Measurements from ENCODE around the gene USP20.

USP20 gene

DNA sequence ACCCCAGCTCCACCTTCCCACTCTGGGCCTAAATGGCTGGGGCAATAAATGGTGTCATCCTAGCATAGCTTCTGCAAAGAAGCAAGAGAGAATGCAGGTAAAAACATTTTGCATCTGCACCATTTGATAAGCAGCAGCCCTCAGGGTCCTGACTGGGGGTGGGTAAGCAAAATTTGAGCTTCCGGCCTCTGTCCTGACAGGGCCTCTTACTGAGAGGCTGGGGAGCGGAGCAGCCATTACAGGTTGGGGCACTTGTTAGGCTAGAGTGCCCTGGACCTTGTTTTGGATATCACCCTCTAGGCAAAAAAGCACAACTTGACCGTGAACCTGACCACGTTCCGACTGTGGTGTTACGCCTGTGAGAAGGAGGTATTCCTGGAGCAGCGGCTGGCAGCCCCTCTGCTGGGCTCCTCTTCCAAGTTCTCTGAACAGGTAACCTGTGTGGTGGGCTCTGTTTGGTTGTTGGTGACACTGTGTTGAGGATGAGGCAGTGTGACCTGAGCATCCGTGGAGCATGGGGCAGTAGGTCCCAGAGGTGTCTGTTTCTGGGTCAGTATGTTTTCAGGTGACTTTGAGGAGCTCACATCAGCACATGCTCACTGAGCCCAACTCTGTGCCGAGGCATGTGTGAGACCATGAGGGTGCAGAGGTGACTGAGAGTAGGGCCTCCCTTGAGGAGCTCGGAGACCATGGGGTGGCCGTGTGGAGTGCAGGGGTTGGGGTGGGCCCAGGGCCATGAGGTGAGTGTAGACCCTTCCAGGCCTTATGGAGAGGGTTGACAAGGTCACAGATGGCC, 23.1 kb downstream of the USP20 start:
- Histone ChIP-seq H3K9me3 (ENCODE audit: control extremely low read depth in 1 of 5, control insufficient read depth in 4 of 5, insufficient read depth in 2 of 5, low read depth in 1 of 5, low read length in 4 of 5) (no peaks in the 10 kb centered on the region), H3K4me1 (ENCODE audit: control extremely low read depth in 1 of 4, control insufficient read depth in 4 of 4, insufficient read depth in 4 of 4, low read length in 3 of 4) (peaks cover 5 to 42% (median 28%) of the 10 kb centered on the region in 4 experiments), H3K27ac (ENCODE audit: insufficient read depth in 1 of 2, low read depth in 1 of 2, low read length in 2 of 2, poor library complexity in 1 of 2, severe bottlenecking in 2 of 2) (peak overlapping the region in 1 of 2 experiments; percentile 59), H3K36me3 (ENCODE audit: control insufficient read depth in 4 of 4, insufficient read depth in 4 of 4, low read length in 3 of 4) (peaks cover 19 to 66% (median 55%) of the 10 kb centered on the region in 4 experiments), H3K4me3 (ENCODE audit: control insufficient read depth in 1 of 7, extremely low read depth in 1 of 7, insufficient read depth in 4 of 7, low read depth in 2 of 7, low read length in 6 of 7) (no peak overlapping the region), H3K27me3 (replicated peaks in 2 of 5; ENCODE audit: control insufficient read depth in 4 of 5, insufficient read depth in 5 of 5, low read length in 4 of 5) (no peaks in the 10 kb centered on the region)
- CTCF ChIA-PET, result interaction anchor here (0.6 to 1.5 kb wide), 4 partner anchors 13 to 242 kb away, joined by 3 to 5 read pairs (median 4); no protein-coding TSS in a partner anchor
- POLR2A ChIA-PET, result no interaction called here
- 87% methylated on average over 10 of the region's 11 CpGs for WGBS (ENCODE audit: insufficient coverage)
- DNase-seq, result no peak

DNA sequence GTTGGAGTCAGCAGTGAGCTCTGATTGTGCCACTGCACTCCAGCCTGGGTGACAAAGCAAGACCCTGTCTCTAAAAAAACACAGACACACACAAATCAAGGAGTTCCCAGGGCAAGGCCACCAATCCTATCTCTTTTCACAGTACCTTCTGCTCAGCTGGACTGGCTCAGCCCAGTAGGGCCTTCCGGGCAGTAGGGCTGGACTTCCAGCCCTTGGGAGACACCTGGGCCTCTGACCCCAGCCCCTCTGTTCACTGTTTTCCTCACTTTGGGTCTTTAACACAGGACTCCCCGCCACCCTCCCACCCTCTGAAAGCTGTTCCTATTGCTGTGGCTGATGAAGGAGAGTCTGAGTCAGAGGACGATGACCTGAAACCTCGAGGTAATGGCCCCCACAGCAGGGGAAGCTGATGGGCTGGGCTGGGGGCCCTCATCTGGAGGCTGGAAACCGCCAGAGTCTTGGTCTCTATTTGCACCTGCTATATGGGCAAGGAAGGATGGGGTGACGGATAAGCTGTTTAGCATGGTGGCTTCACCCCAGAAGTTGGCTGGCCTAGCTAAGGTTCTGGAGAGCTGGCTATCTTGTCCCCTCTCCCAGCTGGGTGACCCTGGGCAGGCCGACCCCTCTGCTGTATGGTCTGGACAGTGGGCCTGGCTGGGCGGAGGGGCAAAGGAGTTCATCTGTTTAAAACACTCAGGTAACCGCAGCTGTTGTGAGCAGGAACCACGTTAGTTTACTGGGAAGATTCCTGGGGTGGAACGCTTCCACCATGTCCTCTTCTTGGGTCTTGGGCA, 25.6 kb downstream of the USP20 start:
- Histone ChIP-seq H3K9me3 (ENCODE audit: control extremely low read depth in 1 of 5, control insufficient read depth in 4 of 5, insufficient read depth in 2 of 5, low read depth in 1 of 5, low read length in 4 of 5) (no peaks in the 10 kb centered on the region), H3K27ac (ENCODE audit: insufficient read depth in 1 of 2, low read depth in 1 of 2, low read length in 2 of 2, poor library complexity in 1 of 2, severe bottlenecking in 2 of 2) (peak overlapping the region; percentile 43 to 77), H3K36me3 (ENCODE audit: control insufficient read depth in 4 of 4, insufficient read depth in 4 of 4, low read length in 3 of 4) (peaks cover 13 to 52% (median 38%) of the 10 kb centered on the region in 4 experiments), H3K4me1 (ENCODE audit: control extremely low read depth in 1 of 4, control insufficient read depth in 4 of 4, insufficient read depth in 4 of 4, low read length in 3 of 4) (peaks cover 11 to 65% (median 45%) of the 10 kb centered on the region in 4 experiments), H3K4me3 (ENCODE audit: control insufficient read depth in 1 of 7, extremely low read depth in 1 of 7, insufficient read depth in 4 of 7, low read depth in 2 of 7, low read length in 6 of 7) (peak overlapping the region in 1 of 7 experiments; percentile 38), H3K27me3 (replicated peaks in 2 of 5; ENCODE audit: control insufficient read depth in 4 of 5, insufficient read depth in 5 of 5, low read length in 4 of 5) (no peaks in the 10 kb centered on the region)
- DNase-seq, result peak in 2 of 3 donors; percentile 86 to 93
- ChIA-PET CTCF (interaction anchor here (0.6 to 2.1 kb wide), 7 partner anchors 10 to 24 kb away, joined by 3 to 6 read pairs (median 4); no protein-coding TSS in a partner anchor), POLR2A (interaction anchor here (0.6 to 1.6 kb wide), 4 partner anchors 21 to 28 kb away, joined by 3 to 6 read pairs (median 5); no protein-coding TSS in a partner anchor)
- WGBS (ENCODE audit: insufficient coverage), result 49% methylated on average over 9 of the region's 11 CpGs

DNA sequence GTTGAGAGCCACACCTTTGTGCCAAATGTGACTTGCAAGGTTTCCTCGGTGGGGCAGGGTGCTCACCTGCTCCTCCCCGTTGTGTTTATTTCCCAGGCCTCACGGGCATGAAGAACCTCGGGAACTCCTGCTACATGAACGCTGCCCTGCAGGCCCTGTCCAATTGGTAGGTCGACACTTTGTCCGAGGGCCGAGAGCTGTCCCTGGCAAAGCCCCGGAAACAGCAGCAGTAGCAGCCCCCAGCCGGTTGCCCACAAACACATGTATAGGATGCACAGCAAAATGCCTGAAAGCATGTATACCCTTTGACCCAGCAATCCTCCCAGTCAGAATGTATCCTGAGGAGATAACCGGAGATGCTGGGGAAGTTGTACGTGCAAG, 26.2 kb downstream of the USP20 start:
- CTCF ChIA-PET, result interaction anchor here (0.6 to 3.0 kb wide), 5 partner anchors 17 to 25 kb away, joined by 3 to 17 read pairs (median 4); no protein-coding TSS in a partner anchor
- H3K4me3 ChIP-seq (ENCODE audit: control insufficient read depth in 1 of 7, extremely low read depth in 1 of 7, insufficient read depth in 4 of 7, low read depth in 2 of 7, low read length in 6 of 7), result no peak overlapping the region
- DNase-seq, result no peak
- H3K36me3 ChIP-seq (ENCODE audit: control insufficient read depth in 4 of 4, insufficient read depth in 4 of 4, low read length in 3 of 4), result peaks cover 13 to 53% (median 39%) of the 10 kb centered on the region in 4 experiments
- H3K27ac ChIP-seq (ENCODE audit: insufficient read depth in 1 of 2, low read depth in 1 of 2, low read length in 2 of 2, poor library complexity in 1 of 2, severe bottlenecking in 2 of 2), result peak overlapping the region; percentile 43 to 77
- H3K9me3 ChIP-seq (ENCODE audit: control extremely low read depth in 1 of 5, control insufficient read depth in 4 of 5, insufficient read depth in 2 of 5, low read depth in 1 of 5, low read length in 4 of 5), result no peaks in the 10 kb centered on the region
- peaks cover 11 to 65% (median 46%) of the 10 kb centered on the region in 4 experiments for H3K4me1 ChIP-seq (ENCODE audit: control extremely low read depth in 1 of 4, control insufficient read depth in 4 of 4, insufficient read depth in 4 of 4, low read length in 3 of 4)
- POLR2A ChIA-PET, result interaction anchor here (1.3 to 1.6 kb wide), 3 partner anchors 23 to 27 kb away, joined by 3 to 6 read pairs (median 6); no protein-coding TSS in a partner anchor
- 87% methylated on average over 11 of the region's 12 CpGs for WGBS (ENCODE audit: insufficient coverage)
- no peaks in the 10 kb centered on the region for H3K27me3 ChIP-seq (replicated peaks in 2 of 5; ENCODE audit: control insufficient read depth in 4 of 5, insufficient read depth in 5 of 5, low read length in 4 of 5)

DNA sequence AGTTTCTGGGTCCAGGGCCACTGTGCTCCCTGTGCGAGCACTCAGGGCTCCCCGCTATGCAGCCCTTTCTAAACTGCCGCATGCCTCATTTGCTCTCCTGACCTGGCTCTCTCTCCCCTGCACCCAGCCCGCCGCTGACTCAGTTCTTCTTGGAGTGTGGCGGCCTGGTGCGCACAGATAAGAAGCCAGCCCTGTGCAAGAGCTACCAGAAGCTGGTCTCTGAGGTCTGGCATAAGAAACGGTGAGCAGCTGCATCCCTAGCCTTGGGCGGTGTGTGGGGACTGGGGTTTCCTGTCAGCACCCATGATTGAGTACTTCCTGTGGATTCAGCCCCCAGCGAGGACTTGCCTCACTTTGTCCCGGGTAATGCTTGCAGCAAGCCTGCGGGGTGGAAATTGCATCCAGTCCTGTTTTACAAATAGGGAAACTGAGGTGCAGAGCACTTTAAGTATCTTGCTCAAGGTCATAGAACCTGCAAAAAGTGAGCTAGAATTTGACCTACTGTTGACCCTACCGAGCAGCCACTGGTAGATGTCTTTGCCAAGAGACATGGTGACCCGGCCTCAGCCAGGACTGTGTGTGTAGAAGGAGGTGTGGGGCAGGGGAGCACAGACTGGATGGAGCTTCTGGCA, 27.9 kb downstream of the USP20 start:
- Histone ChIP-seq H3K4me1 (ENCODE audit: control extremely low read depth in 1 of 4, control insufficient read depth in 4 of 4, insufficient read depth in 4 of 4, low read length in 3 of 4) (peaks cover 11 to 71% (median 49%) of the 10 kb centered on the region in 4 experiments), H3K4me3 (ENCODE audit: control insufficient read depth in 1 of 7, extremely low read depth in 1 of 7, insufficient read depth in 4 of 7, low read depth in 2 of 7, low read length in 6 of 7) (peak overlapping the region in 3 of 7 experiments; percentile 26 to 62 (median 38)), H3K27ac (ENCODE audit: insufficient read depth in 1 of 2, low read depth in 1 of 2, low read length in 2 of 2, poor library complexity in 1 of 2, severe bottlenecking in 2 of 2) (peak overlapping the region in 1 of 2 experiments; percentile 71), H3K36me3 (ENCODE audit: control insufficient read depth in 4 of 4, insufficient read depth in 4 of 4, low read length in 3 of 4) (peaks cover 11 to 54% (median 33%) of the 10 kb centered on the region in 4 experiments), H3K27me3 (replicated peaks in 2 of 5; ENCODE audit: control insufficient read depth in 4 of 5, insufficient read depth in 5 of 5, low read length in 4 of 5) (no peaks in the 10 kb centered on the region), H3K9me3 (ENCODE audit: control extremely low read depth in 1 of 5, control insufficient read depth in 4 of 5, insufficient read depth in 2 of 5, low read depth in 1 of 5, low read length in 4 of 5) (no peaks in the 10 kb centered on the region)
- peak; percentile 98 to 100 (median 100) for DNase-seq
- ChIA-PET POLR2A (interaction anchor here (0.7 to 2.6 kb wide), 7 partner anchors 14 to 181 kb away, joined by 3 to 16 read pairs (median 6); partner anchors contain the start of genes C9orf78 and USP20), CTCF (interaction anchor here (0.8 to 3.6 kb wide), 10 partner anchors 12 to 245 kb away, joined by 3 to 20 read pairs (median 4); no protein-coding TSS in a partner anchor)
- WGBS (ENCODE audit: insufficient coverage), result 0% methylated on average over 7 of the region's 14 CpGs

DNA sequence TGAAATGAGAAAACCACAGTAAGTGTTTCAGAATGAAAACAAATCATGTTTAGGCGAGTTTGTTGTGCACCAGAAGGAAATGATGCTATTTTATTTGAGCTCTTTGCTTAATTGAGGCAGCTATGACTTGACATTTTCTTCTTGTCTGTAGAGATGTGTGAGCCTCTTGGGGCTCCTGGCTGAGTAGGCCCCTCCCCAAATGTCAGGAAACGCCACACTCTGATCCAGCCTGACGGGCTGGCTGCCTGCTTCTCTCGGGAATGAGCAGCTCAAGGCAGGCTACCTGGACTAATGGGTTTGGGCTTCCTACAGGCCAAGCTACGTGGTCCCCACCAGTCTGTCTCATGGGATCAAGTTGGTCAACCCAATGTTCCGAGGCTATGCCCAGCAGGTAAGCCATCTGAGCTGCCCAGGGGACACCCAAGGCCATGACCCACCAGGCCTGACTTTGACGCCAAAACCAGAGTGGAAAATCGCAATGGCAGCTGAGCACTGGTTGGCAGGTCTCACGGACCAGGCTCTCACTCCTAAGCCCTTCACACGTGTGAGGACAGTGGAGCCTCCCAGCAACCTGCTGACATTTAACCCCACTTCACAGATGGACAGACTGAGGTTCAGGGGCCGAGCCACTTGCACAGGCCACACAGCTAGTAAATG, 29.9 kb downstream of the USP20 start:
- ChIA-PET CTCF (interaction anchor here (1.1 to 3.6 kb wide), 5 partner anchors 9 to 21 kb away, joined by 4 to 20 read pairs (median 5); no protein-coding TSS in a partner anchor), POLR2A (interaction anchor here (0.6 kb wide), 1 partner anchor 77 kb away, joined by 3 read pairs; no protein-coding TSS in a partner anchor)
- H3K27ac ChIP-seq (ENCODE audit: insufficient read depth in 1 of 2, low read depth in 1 of 2, low read length in 2 of 2, poor library complexity in 1 of 2, severe bottlenecking in 2 of 2), result peak overlapping the region; percentile 1 to 65
- peak in 2 of 3 donors; percentile 71 to 81 for DNase-seq
- H3K4me1 ChIP-seq (ENCODE audit: control extremely low read depth in 1 of 4, control insufficient read depth in 4 of 4, insufficient read depth in 4 of 4, low read length in 3 of 4), result peaks cover 11 to 76% (median 55%) of the 10 kb centered on the region in 4 experiments
- no peaks in the 10 kb centered on the region for H3K9me3 ChIP-seq (ENCODE audit: control extremely low read depth in 1 of 5, control insufficient read depth in 4 of 5, insufficient read depth in 2 of 5, low read depth in 1 of 5, low read length in 4 of 5)
- peaks cover 5 to 63% (median 38%) of the 10 kb centered on the region in 4 experiments for H3K36me3 ChIP-seq (ENCODE audit: control insufficient read depth in 4 of 4, insufficient read depth in 4 of 4, low read length in 3 of 4)
- no peaks in the 10 kb centered on the region for H3K27me3 ChIP-seq (replicated peaks in 2 of 5; ENCODE audit: control insufficient read depth in 4 of 5, insufficient read depth in 5 of 5, low read length in 4 of 5)
- 45% methylated on average over 9 of the region's 11 CpGs for WGBS (ENCODE audit: insufficient coverage)
- H3K4me3 ChIP-seq (ENCODE audit: control insufficient read depth in 1 of 7, extremely low read depth in 1 of 7, insufficient read depth in 4 of 7, low read depth in 2 of 7, low read length in 6 of 7), result peak overlapping the region in 1 of 7 experiments; percentile 23
